Hepatocyte (in vitro differentiated cells): ENCODE results near the gene EEFSEC.

ENCODE experiments used
- EZH2 ChIP-seq: fragments of 200-600 bp; sonication (generic); IDR thresholded peaks from 2 replicates; pipeline ENCODE4 v1.6.1; 2016; ENCODE audit warnings: antibody characterized with exemption, mild to moderate bottlenecking, borderline replicate concordance
- EZH2phosphoT487 ChIP-seq: fragments of 200-600 bp; sonication (generic); IDR thresholded peaks from one replicate; pipeline ENCODE4 v1.6.1; 2018; ENCODE audit warnings: antibody characterized with exemption, mild to moderate bottlenecking, low read depth, moderate library complexity; ENCODE audit not compliant: unreplicated experiment, severe bottlenecking
- TF ChIP-seq, protein P1 (sequence below): fragments of 200-600 bp; sonication (generic); IDR thresholded peaks from 2 replicates; pipeline ENCODE4 v1.5.1; 2016; ENCODE audit warnings: antibody characterized with exemption, mild to moderate bottlenecking; ENCODE audit not compliant: poor library complexity

DNA sequence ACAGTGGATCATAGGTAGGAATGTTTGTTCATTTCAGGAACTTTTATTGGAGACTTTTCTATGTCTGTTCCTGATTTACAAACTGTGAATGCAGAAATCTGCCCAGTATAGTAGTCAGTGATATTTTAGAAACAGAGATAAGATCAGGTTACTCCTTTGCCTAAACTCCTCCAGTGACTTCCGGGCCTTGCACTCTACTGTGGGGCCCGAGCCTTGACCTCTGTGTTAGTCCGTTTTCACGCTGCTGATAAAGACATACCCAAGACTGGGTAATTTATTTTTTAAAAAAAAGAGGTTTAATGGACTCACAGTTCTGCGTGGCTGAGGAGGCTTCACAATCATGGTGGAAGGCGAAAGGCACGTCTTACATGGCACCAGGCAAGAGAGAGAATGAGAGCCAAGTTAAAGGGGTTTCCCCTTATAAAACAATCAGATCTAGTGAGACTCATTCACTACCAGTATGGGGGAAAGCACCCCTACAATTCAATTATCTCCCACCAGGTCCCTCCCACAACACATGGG lies 186.3 kb downstream of the EEFSEC start:
- TF ChIP-seq, protein P1, sequence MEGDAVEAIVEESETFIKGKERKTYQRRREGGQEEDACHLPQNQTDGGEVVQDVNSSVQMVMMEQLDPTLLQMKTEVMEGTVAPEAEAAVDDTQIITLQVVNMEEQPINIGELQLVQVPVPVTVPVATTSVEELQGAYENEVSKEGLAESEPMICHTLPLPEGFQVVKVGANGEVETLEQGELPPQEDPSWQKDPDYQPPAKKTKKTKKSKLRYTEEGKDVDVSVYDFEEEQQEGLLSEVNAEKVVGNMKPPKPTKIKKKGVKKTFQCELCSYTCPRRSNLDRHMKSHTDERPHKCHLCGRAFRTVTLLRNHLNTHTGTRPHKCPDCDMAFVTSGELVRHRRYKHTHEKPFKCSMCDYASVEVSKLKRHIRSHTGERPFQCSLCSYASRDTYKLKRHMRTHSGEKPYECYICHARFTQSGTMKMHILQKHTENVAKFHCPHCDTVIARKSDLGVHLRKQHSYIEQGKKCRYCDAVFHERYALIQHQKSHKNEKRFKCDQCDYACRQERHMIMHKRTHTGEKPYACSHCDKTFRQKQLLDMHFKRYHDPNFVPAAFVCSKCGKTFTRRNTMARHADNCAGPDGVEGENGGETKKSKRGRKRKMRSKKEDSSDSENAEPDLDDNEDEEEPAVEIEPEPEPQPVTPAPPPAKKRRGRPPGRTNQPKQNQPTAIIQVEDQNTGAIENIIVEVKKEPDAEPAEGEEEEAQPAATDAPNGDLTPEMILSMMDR = no peak
- TF ChIP-seq EZH2 = no peak
- no peak for TF ChIP-seq EZH2phosphoT487
